Urinary bladder (tissue), 4 donors: Measurements from ENCODE around the gene KIF22. TPM values are rescaled to one million over a fixed set of nuclear protein-coding genes. Genes with fewer than 3 reads are reported as not detected.
"Not testable (repeated sequence)": the region's sequence is repeated elsewhere in the genome, so short reads cannot be mapped to it uniquely, and the experiment has no call there.

Experiments used
- DNase-seq: peaks from one replicate; pipeline ENCODE4 v3.0.0-alpha.2; 2015; ENCODE audit errors: extremely low spot score
- H3K27ac ChIP-seq: one replicate; pipeline ENCODE4 v1.5.1; 2013; ENCODE audit warnings: low read depth, mild to moderate bottlenecking, moderate library complexity
- H3K36me3 ChIP-seq: one replicate; pipeline ENCODE4 v1.6.1; 2013; ENCODE audit warnings: mild to moderate bottlenecking, moderate library complexity; ENCODE audit not compliant: insufficient read depth
- H3K4me1 ChIP-seq: one replicate; pipeline ENCODE4 v1.6.1; 2013; ENCODE audit warnings: mild to moderate bottlenecking, moderate library complexity; ENCODE audit not compliant: insufficient read depth
- H3K4me3 ChIP-seq: one replicate; pipeline ENCODE4 v1.5.1; 2013; ENCODE audit warnings: low read depth, low read length
- WGBS: extraction: QIAGEN DNeasy Blood & Tissue Kit; methylation state at CpG from one replicate; pipeline ENCODE4 v1.1.7; 2013; 5-methylcytosine and 5-hydroxymethylcytosine counted together
- polyA plus RNA-seq: library from polyadenylated mRNA; stranded (reverse); fragments of 200-250 nt; gene quantifications from one replicate; pipeline ENCODE4 v1.2.3, GENCODE V29; 2013
- total RNA-seq: library from RNA; depleted of rRNA; stranded (reverse); fragments of >200 nt; gene quantifications from one replicate; pipeline ENCODE4 v1.2.3, GENCODE V29; 2014
- donor health status: healthy with polysubstance abuse.
- donor health status: healthy.

KIF22 gene
- total and polyA plus RNA-seq, 2 donors = 27.0 to 37.0 TPM

DNA sequence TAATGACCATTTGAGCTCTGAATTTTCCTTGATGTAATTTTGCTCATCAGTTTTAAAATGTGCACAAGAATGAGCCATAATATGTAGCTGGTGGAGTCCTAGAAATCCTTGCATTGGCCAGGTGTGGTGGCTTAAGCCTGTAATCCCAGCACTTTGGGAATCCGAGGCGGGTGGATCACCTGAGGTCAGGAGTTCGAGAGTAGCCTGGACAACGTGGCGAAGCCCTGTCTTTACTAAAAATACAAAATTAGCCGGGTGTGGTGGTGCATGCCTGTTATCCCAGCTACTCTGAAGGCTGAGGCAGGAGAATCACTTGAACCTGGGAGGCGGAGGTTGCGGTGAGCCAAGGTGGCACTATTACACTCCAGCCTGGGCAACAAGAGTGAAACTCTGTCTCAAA lies 33.5 kb upstream of the KIF22 start:
- not testable (repeated sequence) for H3K4me1 ChIP-seq, H3K27ac ChIP-seq, H3K36me3 ChIP-seq, DNase-seq, H3K4me3 ChIP-seq
- 71% methylated on average over 8 of the region's 8 CpGs for WGBS

DNA sequence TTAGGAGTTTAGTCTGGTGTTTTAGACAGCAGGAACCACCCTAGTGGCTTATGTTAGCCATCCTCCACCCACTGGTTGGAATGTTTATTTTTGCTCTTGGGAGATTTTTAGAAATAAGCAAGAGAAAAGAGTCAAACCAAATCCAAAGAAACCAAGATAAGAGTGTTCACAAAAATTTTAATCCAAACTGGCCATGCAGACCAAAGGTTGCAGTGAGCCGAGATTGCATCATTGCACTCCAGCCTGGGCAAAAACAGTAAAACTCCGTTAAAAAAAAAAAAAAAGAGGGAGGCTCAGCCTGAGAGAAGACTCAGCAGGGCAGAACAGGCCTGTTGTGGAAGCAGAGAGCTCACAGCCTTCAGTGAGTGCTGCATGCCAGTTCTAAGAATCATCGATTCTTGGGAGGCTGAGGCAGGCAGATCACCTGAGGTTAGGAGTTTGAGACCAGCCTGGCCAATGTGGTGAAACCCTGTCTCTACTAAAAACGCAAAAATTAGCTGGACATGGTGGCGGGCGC lies 32.5 kb upstream of the KIF22 start:
- 61% methylated on average over 6 of the region's 6 CpGs for WGBS
- Histone ChIP-seq H3K4me3 (no peak overlapping the region), H3K36me3 (no peaks in the 10 kb centered on the region), H3K27ac (no peak overlapping the region), H3K4me1 (no peaks in the 10 kb centered on the region)
- DNase-seq = no peak

DNA sequence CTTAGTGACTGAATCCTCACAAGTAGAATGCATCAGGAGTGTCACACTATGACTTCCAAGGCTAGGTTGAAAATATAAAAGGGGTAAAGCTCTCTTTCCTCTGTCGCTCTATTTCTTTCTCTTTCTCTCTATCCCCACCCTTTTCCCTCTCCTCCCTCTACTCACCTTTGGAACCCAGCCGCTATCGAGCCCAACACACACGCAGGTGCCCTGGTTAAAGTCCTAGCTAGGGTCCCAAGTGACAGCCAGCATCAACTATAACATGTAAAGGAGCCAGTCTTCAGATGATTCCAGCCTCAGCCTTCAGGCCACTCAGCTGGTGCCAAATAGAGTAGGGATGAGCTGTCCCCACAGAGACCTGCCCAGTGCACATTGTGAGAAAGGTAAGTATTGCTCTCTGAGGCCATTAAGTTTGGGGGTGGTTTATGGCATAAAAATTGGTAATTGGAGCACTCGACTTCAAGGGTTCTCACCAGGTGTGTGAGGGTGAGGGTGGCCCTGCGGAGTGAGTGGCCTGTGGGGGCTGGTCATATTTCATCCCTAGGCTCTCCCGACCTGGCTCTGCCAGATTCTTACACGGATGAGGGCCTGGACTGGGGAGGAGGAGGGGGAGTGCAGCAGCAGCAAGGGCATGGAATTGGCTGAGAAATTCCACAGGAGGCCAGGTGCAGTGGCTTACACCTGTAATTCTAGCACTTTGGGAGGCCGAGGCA lies 29.8 kb upstream of the KIF22 start:
- DNase-seq = no peak
- no peaks in the 10 kb centered on the region for H3K36me3 ChIP-seq
- WGBS = 75% methylated on average over 9 of the region's 9 CpGs
- no peak overlapping the region for H3K4me3 ChIP-seq
- no peaks in the 10 kb centered on the region for H3K4me1 ChIP-seq
- H3K27ac ChIP-seq = no peak overlapping the region

DNA sequence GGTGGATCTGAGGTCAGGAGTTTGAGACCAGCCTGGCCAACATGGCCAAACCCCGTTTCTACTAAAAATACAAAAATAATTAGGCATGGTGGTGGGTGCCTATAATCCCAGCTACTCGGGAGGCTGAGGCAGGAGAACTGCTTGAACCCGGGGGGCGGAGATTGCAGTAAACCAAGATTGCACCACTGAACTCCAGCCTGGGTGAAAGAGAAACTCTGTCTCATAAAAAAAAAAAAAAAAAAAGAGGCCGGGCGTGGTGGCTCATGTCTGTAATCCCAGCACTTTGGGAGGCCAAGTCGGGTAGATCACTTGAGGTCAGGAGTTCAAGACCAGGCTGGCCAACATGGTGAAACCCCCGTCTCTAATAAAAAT lies 29.3 kb upstream of the KIF22 start:
- DNase-seq = not testable (repeated sequence)
- 71% methylated on average over 8 of the region's 8 CpGs for WGBS

DNA sequence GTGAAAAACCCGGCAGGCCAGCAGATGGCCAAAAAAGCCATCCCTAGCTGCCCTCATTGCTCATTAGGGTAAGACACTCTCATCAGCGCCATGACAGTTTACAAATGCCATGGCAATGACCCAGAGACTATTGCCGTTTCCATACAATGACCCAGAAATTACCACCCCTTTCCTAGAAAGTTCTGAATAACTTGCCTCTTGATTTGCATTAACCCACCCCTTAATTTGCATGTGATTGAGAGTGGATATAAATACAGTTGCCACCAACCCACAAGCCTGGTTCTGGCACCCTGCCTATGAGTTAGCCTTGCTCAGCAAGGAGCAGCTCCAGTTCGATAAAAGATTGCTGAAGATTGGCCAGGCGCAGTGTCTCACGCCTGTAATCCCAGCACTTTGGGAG lies 28.7 kb upstream of the KIF22 start:
- Histone ChIP-seq H3K27ac (no peak overlapping the region), H3K4me3 (no peak overlapping the region), H3K36me3 (no peaks in the 10 kb centered on the region), H3K4me1 (no peaks in the 10 kb centered on the region)
- 75% methylated on average over 6 of the region's 6 CpGs for WGBS
- no peak for DNase-seq

More for the DNA sequence above, 29.3 kb upstream of the KIF22 start:
- H3K4me3 ChIP-seq, H3K27ac ChIP-seq, H3K4me1 ChIP-seq, H3K36me3 ChIP-seq: not testable (repeated sequence)

DNA sequence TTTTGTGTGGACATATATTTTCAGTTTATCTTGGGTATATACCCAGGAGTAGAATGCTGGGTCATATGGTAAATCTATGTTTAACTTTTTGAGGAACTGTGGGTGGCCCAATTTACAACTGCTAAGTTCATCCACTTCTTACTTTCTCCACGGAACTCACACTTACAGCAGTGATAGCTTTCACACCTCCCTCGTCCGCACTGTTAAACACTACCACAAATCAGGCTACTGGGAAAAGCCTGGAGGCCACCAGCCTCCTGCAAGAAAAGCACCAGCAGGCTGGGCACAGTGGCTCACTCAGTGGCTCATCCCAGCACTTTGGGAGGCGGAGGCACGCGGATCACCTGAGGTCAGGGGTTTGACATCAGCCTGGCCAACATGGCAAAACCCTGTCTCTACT lies 27.2 kb upstream of the KIF22 start:
- Histone ChIP-seq H3K4me1 (no peaks in the 10 kb centered on the region), H3K36me3 (no peaks in the 10 kb centered on the region), H3K27ac (no peak overlapping the region), H3K4me3 (no peak overlapping the region)
- DNase-seq = no peak
- WGBS = 65% methylated on average over 6 of the region's 6 CpGs

DNA sequence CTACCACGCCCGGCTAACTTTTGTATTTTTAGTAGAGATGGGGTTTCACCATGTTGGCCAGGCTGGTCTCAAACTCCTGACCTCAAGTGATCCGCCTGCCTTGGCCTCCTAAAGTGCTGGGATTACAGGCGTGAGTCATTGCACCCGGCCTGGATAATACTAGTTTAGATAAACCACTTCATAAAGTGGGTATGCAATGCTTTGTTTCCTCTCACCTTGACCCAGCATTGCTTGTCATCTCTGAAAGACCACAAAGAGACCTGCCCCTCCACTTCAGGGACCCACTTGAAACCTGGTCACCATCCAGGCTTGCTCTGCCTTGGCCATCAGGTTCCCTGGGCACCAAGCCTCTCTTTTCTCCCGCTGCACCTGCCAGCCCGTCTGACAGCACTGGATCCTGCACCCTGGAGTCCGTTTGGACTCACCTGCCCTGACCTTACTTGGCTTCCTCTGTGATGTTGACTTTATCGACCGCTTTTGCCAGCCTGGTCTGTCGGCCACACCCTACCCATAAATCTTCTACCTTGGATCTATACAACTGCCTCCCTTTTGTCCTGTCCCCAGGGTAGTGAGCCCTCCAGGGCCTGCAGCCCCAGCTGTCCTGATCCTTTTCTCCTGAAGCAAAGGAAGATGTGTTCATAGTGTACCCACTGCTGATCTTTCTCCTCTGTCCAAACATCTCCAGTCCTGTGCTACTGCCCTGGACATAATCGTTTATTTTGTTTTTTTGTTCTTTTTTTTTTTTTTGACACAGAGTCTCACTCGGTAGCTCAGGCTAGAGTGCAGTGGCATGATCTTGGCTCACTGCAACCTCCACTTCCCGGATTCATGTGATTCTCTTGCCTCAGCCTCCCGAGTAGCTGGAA lies 25.2 kb upstream of the KIF22 start:
- WGBS = 64% methylated on average over 15 of the region's 15 CpGs

DNA sequence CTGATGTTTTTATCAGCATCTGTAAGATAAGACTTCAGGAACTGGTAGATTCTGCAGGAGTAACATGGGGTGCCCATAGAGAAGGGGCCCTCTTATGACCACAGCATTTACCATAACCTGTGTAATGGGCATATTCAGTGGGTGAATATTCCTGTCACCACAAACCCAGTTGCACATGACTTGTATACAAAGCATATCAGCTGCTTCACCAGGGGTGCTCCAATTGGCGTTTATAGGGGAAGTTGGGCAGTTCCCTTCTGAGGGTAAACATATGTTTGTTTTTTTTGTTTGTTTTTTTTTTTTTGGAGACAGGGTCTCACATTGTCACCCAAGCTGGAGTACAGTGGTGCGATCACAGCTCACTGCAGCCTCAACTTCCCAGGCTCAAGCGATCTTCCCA lies 24.0 kb upstream of the KIF22 start:
- H3K4me3 ChIP-seq = no peak overlapping the region
- 93% methylated on average over 3 of the region's 3 CpGs for WGBS
- H3K27ac ChIP-seq = no peak overlapping the region
- no peak for DNase-seq
- no peaks in the 10 kb centered on the region for H3K4me1 ChIP-seq
- no peaks in the 10 kb centered on the region for H3K36me3 ChIP-seq

More for the DNA sequence above, 25.2 kb upstream of the KIF22 start:
- H3K4me3 ChIP-seq = no peak overlapping the region
- no peak overlapping the region for H3K27ac ChIP-seq
- H3K4me1 ChIP-seq = no peaks in the 10 kb centered on the region
- H3K36me3 ChIP-seq = no peaks in the 10 kb centered on the region
- DNase-seq = no peak

DNA sequence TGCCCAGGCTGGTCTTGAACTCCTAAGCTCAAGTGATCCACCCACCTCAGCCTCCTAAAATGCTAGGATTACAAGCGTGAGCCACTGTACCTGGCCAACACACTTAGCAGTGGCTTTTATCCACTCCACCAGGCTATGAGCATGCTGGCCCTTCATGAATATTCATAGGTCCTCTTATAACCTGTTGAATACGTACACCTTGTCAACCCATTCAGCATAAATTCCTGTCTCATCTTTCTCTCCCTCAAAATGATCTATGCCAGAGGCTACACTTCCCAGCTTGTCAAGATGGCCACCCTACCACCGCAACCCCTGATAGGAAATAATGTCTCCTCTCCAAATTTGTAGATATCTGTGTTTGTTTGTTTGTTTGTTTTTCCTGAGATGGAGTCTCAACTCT lies 23.5 kb upstream of the KIF22 start:
- no peak for DNase-seq
- H3K4me1 ChIP-seq = no peaks in the 10 kb centered on the region
- no peaks in the 10 kb centered on the region for H3K36me3 ChIP-seq
- H3K4me3 ChIP-seq = no peak overlapping the region
- H3K27ac ChIP-seq = no peak overlapping the region
- WGBS = 88% methylated on average over 3 of the region's 3 CpGs

DNA sequence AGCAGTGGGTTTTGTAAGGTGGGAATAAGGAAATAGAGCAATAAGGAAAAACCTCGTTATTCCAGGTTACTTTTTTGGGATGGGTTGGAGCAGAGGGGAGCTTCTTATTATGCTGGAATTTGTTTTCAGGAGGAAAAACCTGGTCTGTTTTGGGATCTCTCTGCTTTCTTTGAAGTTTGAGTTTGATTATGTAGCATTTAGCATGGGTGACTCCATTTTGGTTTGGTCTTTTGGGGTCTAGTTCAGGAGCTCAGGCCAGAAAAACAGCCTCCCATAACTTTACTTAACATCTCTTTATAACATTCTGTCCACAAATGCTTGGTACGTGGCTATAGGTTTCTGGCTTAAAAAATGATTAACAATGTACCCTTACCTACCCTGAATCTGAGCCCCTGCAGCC lies 21.0 kb upstream of the KIF22 start:
- Histone ChIP-seq H3K36me3 (no peaks in the 10 kb centered on the region), H3K27ac (no peak overlapping the region), H3K4me1 (no peaks in the 10 kb centered on the region), H3K4me3 (no peak overlapping the region)
- 83% methylated on average over 2 of the region's 2 CpGs for WGBS
- DNase-seq = no peak

DNA sequence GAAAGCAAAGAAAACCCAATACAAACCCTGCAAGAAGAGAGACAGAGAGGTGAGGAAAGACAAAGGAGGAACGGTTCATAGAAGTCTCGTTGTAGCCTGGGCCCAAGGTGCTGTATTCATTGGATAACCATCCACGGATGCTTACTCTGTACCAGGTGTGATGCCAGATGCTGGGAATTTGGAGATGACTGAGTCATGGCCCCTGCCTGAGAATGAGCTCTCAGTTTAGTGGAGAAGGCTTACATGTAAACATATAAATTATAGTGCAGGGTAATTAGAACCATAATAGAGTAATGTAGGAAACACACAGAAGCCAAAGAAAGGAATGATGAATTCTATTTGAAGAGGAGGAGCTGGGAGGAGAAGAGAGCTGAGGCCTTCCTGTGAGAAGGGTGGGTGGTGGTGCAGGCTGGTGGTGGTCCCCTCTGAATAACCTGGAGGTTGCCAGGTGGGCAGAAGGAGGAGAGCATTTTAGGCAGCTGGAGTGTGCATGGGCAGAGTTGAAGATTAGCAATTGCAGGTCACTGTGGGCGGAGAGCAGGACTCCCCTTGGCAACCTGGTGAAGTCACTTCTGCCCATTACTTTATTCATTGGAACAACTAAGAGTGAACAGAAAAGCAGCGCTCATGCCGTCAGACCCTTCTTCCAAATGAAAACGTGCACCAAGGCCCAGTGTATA lies 20.2 kb upstream of the KIF22 start:
- H3K27ac ChIP-seq = no peak overlapping the region
- no peaks in the 10 kb centered on the region for H3K36me3 ChIP-seq
- H3K4me1 ChIP-seq = no peaks in the 10 kb centered on the region
- no peak overlapping the region for H3K4me3 ChIP-seq
- DNase-seq = no peak
- 71% methylated on average over 7 of the region's 7 CpGs for WGBS

DNA sequence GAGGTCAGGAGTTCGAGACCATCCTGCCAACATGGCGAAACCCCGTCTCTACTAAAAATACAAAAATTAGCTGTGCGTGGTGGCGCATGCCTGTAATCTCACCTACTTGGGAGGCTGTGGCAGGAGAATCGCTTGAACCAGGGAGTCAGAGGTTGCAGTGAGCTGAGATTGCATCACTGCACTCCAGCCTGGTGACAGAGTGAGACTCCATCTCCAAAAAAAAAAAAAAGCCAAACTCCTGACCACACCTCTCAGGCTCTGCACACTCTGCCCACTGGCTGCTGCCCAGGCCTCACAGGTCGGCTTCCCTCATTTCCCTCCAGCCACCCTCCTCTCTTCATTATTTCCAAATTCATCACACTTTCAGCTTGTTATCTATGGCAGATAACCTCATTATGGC lies 18.2 kb upstream of the KIF22 start:
- H3K4me1 ChIP-seq, H3K4me3 ChIP-seq, DNase-seq, H3K27ac ChIP-seq, H3K36me3 ChIP-seq: not testable (repeated sequence)
- WGBS = 86% methylated on average over 7 of the region's 7 CpGs

DNA sequence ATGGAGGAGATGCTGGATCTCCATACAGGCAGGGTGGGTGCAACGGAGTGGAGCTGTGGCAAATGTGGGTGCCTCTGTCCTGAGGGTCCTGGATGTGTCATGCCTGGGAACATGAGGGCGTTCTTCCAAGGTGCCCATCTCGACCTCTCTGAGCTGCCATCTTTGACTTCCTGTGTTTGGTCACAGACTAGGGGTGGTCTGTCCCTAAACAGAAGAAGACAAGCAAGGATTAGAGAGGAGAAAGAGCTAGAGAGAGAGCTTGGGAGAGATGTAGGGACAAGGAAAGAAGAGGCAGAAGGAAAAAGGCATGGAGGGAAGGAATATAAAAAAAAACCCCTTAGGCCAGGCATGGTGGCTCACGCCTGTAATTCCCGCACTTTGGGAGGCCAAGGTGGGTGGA lies 15.8 kb upstream of the KIF22 start:
- no peak overlapping the region for H3K27ac ChIP-seq
- H3K4me3 ChIP-seq = no peak overlapping the region
- no peaks in the 10 kb centered on the region for H3K36me3 ChIP-seq
- DNase-seq = no peak
- H3K4me1 ChIP-seq = no peaks in the 10 kb centered on the region
- 86% methylated on average over 5 of the region's 5 CpGs for WGBS
